NB4 (cell line): ENCODE data around the gene ROPN1L.

Experiments
- DNase-seq: peaks from one replicate; pipeline ENCODE4 v3.0.0; 2010; ENCODE audit warnings: low read depth
- H3K4me3 ChIP-seq: one replicate; pipeline ENCODE4 v1.5.1; 2011; ENCODE audit warnings: mild to moderate bottlenecking, low read depth, low read length, moderate library complexity
- MYC ChIP-seq: IDR thresholded peaks from 2 replicates; pipeline ENCODE4 v1.6.1; 2011; ENCODE audit warnings: low read depth, low read length
- POLR2A ChIP-seq: IDR thresholded peaks from 2 replicates; pipeline ENCODE4 v1.6.1; 2011; ENCODE audit warnings: mild to moderate bottlenecking; ENCODE audit not compliant: insufficient read length; ENCODE audit errors: extremely low read depth
- TF ChIP-seq, protein P1 (sequence below): IDR thresholded peaks from 2 replicates; pipeline ENCODE4 v1.6.1; 2011; ENCODE audit warnings: low read depth, low read length
- TF ChIP-seq, protein P2 (sequence below): IDR thresholded peaks from one replicate; pipeline ENCODE4 v1.5.1; 2012; ENCODE audit warnings: low read depth, low read length

ROPN1L gene

DNA sequence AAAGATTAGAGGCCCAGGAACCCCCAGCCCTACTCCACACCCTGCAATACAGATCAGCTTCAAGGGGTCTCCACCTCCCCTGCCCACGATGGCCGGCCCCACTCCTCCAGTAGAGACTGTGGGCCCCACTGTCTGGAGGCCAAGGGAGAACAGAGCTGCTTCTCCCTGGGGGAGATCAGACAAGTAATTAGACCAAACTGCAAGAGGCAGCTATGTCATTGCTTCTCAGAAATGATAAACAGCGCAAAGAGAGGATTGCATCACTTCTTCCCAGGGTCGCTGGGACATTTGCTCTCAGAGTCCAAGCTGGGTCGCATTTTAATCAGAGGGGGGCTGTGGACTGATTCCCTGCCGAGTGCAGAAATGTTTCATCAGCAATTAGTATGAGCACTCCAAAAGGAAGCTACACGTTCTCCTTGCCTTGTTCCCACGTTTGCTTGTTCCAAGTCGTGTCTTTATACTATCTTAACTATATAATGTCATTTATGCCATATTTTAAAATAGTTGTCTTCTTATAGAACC lies 59.9 kb downstream of the ROPN1L start:
- DNase-seq: peak; percentile 60
- no peak overlapping the region for H3K4me3 ChIP-seq
- TF ChIP-seq, protein P1, sequence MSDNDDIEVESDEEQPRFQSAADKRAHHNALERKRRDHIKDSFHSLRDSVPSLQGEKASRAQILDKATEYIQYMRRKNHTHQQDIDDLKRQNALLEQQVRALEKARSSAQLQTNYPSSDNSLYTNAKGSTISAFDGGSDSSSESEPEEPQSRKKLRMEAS: no peak
- TF ChIP-seq, protein P2, sequence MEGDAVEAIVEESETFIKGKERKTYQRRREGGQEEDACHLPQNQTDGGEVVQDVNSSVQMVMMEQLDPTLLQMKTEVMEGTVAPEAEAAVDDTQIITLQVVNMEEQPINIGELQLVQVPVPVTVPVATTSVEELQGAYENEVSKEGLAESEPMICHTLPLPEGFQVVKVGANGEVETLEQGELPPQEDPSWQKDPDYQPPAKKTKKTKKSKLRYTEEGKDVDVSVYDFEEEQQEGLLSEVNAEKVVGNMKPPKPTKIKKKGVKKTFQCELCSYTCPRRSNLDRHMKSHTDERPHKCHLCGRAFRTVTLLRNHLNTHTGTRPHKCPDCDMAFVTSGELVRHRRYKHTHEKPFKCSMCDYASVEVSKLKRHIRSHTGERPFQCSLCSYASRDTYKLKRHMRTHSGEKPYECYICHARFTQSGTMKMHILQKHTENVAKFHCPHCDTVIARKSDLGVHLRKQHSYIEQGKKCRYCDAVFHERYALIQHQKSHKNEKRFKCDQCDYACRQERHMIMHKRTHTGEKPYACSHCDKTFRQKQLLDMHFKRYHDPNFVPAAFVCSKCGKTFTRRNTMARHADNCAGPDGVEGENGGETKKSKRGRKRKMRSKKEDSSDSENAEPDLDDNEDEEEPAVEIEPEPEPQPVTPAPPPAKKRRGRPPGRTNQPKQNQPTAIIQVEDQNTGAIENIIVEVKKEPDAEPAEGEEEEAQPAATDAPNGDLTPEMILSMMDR: no peak
- TF ChIP-seq POLR2A: no peak
- TF ChIP-seq MYC: no peak

DNA sequence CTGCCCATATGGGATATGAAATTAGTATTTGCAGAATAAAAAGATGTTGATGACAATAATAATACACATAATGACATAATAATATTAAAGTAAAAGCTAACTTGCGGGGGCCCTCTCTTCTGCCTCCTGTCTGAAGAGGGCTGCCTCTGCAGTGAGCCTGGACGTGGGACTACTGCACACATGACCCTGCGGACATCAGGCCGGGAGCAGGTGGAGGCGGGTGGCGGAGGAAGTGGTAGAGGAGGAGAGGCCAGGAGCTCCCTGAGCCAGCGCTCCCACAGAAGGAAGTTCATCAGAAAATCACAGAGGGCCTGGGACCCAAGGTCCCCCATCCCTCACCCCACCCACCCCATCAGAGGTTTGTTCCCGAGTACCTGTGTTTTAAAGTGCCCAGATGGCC lies 60.5 kb downstream of the ROPN1L start:
- no peak overlapping the region for H3K4me3 ChIP-seq
- TF ChIP-seq POLR2A (no peak), MYC (no peak)
- TF ChIP-seq, protein P1: no peak
- TF ChIP-seq, protein P2: no peak
- DNase-seq: no peak

DNA sequence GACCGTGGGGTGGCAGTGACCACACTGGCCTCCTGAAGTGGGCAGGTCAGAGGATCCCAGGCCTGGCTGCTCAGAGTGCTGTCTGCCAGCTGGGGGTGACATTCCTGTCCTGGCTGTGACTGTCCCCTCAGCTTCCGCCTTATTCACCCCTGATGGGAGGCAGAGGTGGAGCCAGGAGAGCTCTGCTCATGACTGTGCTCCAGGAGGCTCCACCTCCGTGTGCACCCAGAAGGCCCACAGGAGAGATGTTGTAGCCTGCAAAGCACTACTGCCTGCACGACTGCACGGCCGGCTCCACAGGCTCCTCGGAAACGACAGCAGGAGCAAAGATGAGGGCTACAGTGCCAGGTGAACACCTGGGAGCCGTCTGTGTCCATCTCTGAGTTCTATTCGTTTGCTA lies 60.9 kb downstream of the ROPN1L start:
- no peak for TF ChIP-seq POLR2A
- TF ChIP-seq, protein P1: no peak
- TF ChIP-seq, protein P2: no peak
- no peak overlapping the region for H3K4me3 ChIP-seq
- DNase-seq: no peak

DNA sequence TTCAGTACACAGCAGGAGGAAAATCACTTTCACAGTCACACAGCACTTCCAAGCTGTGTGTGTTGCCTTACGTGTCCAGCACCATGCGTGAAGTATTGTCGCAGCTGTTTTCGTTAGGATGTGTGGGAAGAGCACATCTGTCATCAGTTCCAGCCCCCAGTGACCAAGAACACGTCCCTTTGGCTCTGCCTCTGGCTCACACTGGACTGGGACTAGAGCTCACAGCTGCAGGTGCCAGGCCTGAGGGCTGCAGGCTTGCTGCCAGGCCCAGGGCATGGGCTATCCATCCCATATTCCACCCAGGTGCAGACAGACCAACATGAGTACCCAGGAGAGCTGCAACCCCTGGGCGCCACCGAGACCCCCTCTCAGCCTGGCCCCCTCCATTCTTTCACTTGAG lies 61.6 kb downstream of the ROPN1L start:
- TF ChIP-seq, protein P1: no peak
- TF ChIP-seq, protein P2: no peak
- TF ChIP-seq MYC: no peak
- TF ChIP-seq POLR2A: no peak
- no peak for DNase-seq

DNA sequence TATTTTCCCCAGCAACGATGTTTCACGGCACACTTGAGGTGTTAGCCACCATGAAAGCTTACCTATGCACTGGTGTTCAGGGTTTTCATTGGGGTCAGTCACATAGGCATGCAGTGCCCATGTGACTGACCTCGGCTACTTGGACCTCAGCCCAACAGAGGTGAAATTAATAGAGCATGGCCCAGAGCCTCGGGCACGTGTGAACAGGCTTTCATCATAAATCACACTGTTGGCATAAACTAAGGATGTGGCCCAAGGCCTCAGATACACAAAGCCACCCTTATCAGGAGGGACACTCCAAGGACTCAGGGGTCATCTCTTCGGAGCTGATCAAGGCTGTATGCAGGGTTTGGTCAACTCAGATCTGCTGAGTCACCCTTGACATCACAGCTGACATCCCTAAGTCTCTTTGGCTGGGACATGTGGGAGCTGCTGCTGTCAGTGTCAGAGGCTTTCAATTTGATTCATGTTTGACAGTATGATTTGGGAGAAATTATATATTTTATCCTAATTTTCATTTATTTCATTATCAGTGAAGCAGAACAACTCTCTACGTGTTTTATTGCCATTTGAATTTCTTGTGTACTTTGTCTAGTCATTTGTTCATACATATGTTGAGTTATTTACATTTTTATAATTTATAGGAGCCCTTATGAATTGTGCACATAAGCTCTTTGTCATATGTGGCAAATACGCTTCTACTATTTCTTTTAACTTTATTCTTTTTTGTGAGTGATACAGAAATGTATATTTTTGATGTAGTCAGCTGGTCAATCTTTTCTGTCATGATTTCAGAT lies 62.5 kb downstream of the ROPN1L start:
- DNase-seq: peak; percentile 65
- no peak overlapping the region for H3K4me3 ChIP-seq
- TF ChIP-seq, protein P1: peak; percentile 64
- TF ChIP-seq POLR2A: no peak

More for the DNA sequence above, 61.6 kb downstream of the ROPN1L start:
- no peak overlapping the region for H3K4me3 ChIP-seq

DNA sequence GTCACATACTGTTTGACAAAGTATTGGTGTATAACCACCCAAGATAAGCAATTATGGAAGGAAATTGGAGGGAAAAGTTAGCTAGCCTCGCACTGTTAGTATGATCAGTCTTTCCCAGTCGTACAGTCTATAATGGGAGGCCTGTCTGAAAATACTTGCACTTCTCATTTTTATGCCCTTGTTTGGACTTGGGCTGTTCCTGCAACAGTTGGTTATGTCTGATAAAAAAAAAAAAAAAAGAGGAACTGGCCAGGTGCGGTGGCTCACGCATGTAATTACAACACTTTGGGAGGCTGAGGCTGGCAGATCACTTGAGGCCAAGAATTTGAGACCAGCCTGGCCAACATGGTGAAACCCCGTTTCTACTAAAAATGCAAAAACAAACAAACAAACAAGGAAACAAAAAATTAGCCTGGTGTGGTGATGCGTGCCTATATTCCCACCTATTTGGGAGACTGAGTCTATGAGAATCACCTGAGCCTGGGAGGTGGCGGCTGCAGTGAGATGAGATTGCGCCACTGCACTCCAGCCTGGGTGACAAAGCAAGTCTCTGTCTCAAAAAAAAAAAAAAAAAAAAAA lies 63.9 kb downstream of the ROPN1L start:
- DNase-seq: peak; percentile 93
- TF ChIP-seq, protein P1: peak; percentile 6; the same call in 1 of the 2 replicates
- TF ChIP-seq POLR2A (no peak), MYC (peak; percentile 14; the same call in 1 of the 2 replicates)
- TF ChIP-seq, protein P2: no peak
- no peak overlapping the region for H3K4me3 ChIP-seq
